ENCODE results near the gene HGF. TPM values are rescaled to one million over a fixed set of nuclear protein-coding genes. Genes with fewer than 3 reads are reported as not detected.

Gene HGF
- total and polyA plus RNA-seq, 12 donors = 1.2 to 5.8 (median 2.5) TPM

DNA sequence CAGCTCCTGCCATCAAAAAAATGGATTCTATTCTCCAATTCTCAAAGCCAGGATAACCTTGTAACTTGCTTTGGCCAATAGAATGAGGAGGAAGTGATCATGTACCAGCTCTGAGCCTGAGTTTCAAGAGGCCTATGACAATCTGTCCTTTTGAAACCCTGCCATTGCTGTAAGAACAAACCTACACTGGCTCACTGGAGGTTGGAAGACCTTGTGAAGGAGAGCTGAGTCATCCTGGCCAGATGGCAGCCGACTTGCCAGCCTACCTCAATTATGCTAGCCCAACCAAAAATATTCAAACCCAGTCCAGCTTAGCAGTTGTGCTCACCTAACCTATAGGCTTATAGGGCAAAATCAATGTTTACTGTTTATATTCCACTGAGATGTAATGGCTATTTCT, 93.0 kb downstream of the HGF start:
- Histone ChIP-seq H3K27me3 (no peaks in the 10 kb centered on the region), H3K4me3 (no peak overlapping the region), H3K4me1 (peaks cover 0 to 21% (median 7%) of the 10 kb centered on the region in 9 donors), H3K36me3 (no peaks in the 10 kb centered on the region), H3K9me3 (no peaks in the 10 kb centered on the region), H3K27ac (peak overlapping the region in 6 of 10 donors; percentile 11 to 67 (median 48))
- intact Hi-C loops (cut with DNase I) = no loop called here
- ATAC-seq = peak in 3 of 8 donors; percentile 33 to 71 (median 53)
- no peak for TF ChIP-seq CTCF (IDR thresholded peaks at IDR 0.05)
- DNase-seq = no peak
- 66 to 84% methylated on average over 1 of the region's 1 CpG for WGBS, 2 donors

DNA sequence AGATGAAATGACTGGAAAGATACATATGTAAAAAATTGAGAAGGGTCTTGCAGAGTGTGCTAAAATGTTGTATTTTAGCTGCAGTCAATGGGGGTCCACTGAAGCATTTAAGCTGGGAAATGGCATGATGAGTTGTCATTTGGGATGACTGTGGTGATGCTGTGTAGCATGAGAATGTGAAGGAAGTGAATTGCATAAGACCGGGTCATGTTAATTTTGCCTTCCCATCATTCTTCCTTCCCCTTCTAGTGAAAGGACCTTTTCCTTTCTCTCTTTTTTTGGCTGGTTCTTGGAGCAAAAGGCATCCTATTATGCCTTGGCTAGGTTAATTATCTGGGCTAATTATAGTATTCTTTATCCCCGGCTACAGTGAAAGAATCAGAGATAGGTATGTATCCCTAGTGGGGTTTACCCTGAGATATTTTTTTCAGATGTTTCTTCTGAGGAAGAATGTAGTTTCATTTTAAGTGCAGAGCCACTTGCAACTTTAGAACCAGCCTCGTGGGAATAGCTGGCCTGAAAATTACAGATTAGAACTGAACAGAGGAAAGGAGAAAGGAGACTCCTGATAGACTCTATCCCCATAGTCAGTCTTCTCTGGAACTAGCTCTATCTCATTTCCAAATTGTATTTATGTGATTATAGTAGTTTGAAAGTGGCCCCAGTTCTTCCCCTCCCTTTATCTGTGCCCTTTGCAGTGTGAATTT, 93.6 kb downstream of the HGF start:
- intact Hi-C loops (cut with DNase I) = no loop called here
- 24 to 26% methylated on average over 3 of the region's 3 CpGs for WGBS, 2 donors
- no peak for TF ChIP-seq CTCF (IDR thresholded peaks at IDR 0.05)
- Histone ChIP-seq H3K27ac (peak overlapping the region in 6 of 10 donors; percentile 11 to 67 (median 48)), H3K4me1 (peaks cover 0 to 21% (median 7%) of the 10 kb centered on the region in 9 donors), H3K27me3 (no peaks in the 10 kb centered on the region), H3K4me3 (no peak overlapping the region), H3K9me3 (no peaks in the 10 kb centered on the region), H3K36me3 (no peaks in the 10 kb centered on the region)
- ATAC-seq (peak in 4 of 8 donors; percentile 14 to 62 (median 37)), DNase-seq (peak in 1 of 2 donors; percentile 27)

DNA sequence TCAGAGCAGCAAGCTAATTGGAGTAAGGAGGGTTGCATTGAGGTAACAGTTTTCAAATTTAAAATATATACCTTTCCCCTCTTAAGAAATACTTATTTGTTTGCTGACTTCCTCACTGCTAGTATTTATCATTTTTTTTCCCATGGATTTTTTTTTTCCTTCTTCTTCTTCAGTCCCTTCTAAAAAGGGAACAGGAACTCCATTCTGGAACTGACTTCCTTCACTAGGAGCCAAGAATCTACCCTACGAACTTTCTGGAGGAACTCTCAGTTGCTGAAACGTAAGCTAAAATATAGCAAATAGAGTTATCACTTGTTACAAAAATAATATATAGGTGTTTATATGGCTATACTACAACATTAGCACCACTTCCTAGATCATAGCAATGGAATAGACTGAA, 95.4 kb downstream of the HGF start:
- H3K4me1 ChIP-seq = peaks cover 0 to 21% (median 7%) of the 10 kb centered on the region in 9 donors
- no peaks in the 10 kb centered on the region for H3K27me3 ChIP-seq
- H3K36me3 ChIP-seq = no peaks in the 10 kb centered on the region
- ATAC-seq (peak in 1 of 8 donors; percentile 42), DNase-seq (no peak)
- no peak for TF ChIP-seq CTCF (IDR thresholded peaks at IDR 0.05)
- no peaks in the 10 kb centered on the region for H3K9me3 ChIP-seq
- intact Hi-C loops (cut with DNase I) = loop anchor here in 1 of 10 donors (5.0 kb wide), 1 partner anchor 487 kb away; no protein-coding TSS in a partner anchor
- 29 to 52% methylated on average over 2 of the region's 2 CpGs for WGBS, 2 donors
- no peak overlapping the region for H3K4me3 ChIP-seq
- H3K27ac ChIP-seq = peak overlapping the region in 3 of 10 donors; percentile 1 to 17 (median 11)

DNA sequence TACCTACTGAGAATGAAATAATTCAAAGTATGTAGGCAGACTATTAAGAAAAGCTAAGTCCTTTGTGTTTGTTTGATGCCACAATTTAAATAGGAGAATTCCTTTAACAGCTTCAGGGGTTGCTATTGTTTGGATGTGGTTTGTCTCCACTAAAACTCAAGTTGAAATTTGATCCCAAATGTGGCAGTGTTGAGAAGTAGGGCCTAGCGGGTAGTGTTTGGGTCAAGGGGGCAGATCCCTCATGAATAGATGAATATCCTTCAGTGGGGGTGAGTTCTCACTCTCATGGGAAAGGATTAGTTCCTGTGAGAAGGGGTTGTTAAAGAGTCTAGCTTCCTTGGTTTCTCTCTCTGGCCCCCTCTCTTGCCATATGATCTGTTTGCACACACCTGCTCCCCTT, 97.0 kb downstream of the HGF start:
- no peaks in the 10 kb centered on the region for H3K36me3 ChIP-seq
- peaks cover 0 to 21% (median 7%) of the 10 kb centered on the region in 9 donors for H3K4me1 ChIP-seq
- H3K27ac ChIP-seq = no peak overlapping the region
- DNase-seq (no peak), ATAC-seq (no peak)
- 81 to 89% methylated on average over 1 of the region's 1 CpG for WGBS, 2 donors
- no peak for TF ChIP-seq CTCF (IDR thresholded peaks at IDR 0.05)
- no peak overlapping the region for H3K4me3 ChIP-seq
- intact Hi-C loops (cut with DNase I) = loop anchor here in 1 of 10 donors (1.0 to 5.0 kb wide), 2 partner anchors 19 to 486 kb away; no protein-coding TSS in a partner anchor
- H3K27me3 ChIP-seq = no peaks in the 10 kb centered on the region
- H3K9me3 ChIP-seq = no peaks in the 10 kb centered on the region

Data from heart right ventricle (tissue), 16 donors.